Measurements from ENCODE around the gene PTPRN2. TPM values are rescaled to one million over a fixed set of nuclear protein-coding genes. Genes with fewer than 3 reads are reported as not detected.

The PTPRN2 gene
- total RNA-seq, 1 experiment from 2014 or later: 1.7 TPM

- Histone ChIP-seq H3K27me3 (ENCODE audit: low read length) (no peaks in the 10 kb centered on the region), H3K79me2 (ENCODE audit: low read length) (peaks cover under 1% of the 10 kb centered on the region), H3K4me3 (ENCODE audit: low read length) (no peak overlapping the region), H2AFZ (ENCODE audit: low read length) (no peak overlapping the region), H3K27ac (ENCODE audit: low read length) (no peak overlapping the region), H4K20me1 (ENCODE audit: insufficient read depth, low read depth, low read length) (no peaks in the 10 kb centered on the region), H3K9me2 (replicated peaks; ENCODE audit: insufficient read depth, low read length) (no peaks in the 10 kb centered on the region), H3K4me1 (ENCODE audit: low read length) (peaks cover 3% of the 10 kb centered on the region), H3K9me3 (ENCODE audit: low read length) (no peaks in the 10 kb centered on the region), H3K4me2 (ENCODE audit: low read depth, low read length, poor library complexity, severe bottlenecking) (no peak overlapping the region), H3K36me3 (ENCODE audit: insufficient read depth, low read length) (peaks cover 21% of the 10 kb centered on the region), H3K9ac (ENCODE audit: low read length) (no peak overlapping the region)
- DNase-seq: no peak
Measured at GRCh38 chr7:158607563-158607962, 19.9 kb upstream of the PTPRN2 start.

GRCh38 chr7:158606671-158607424 lies 19.2 kb upstream of the PTPRN2 start:
- no peak for DNase-seq
- H3K79me2 ChIP-seq (ENCODE audit: low read length): no peaks in the 10 kb centered on the region
- H2AFZ ChIP-seq (ENCODE audit: low read length): no peak overlapping the region
- H3K9ac ChIP-seq (ENCODE audit: low read length): no peak overlapping the region
- no peak overlapping the region for H3K4me2 ChIP-seq (ENCODE audit: low read depth, low read length, poor library complexity, severe bottlenecking)
- H3K36me3 ChIP-seq (ENCODE audit: insufficient read depth, low read length): peaks cover 18% of the 10 kb centered on the region
- H4K20me1 ChIP-seq (ENCODE audit: insufficient read depth, low read depth, low read length): no peaks in the 10 kb centered on the region
- no peak overlapping the region for H3K27ac ChIP-seq (ENCODE audit: low read length)
- H3K27me3 ChIP-seq (ENCODE audit: low read length): no peaks in the 10 kb centered on the region
- no peaks in the 10 kb centered on the region for H3K9me3 ChIP-seq (ENCODE audit: low read length)
- no peaks in the 10 kb centered on the region for H3K4me1 ChIP-seq (ENCODE audit: low read length)
- H3K9me2 ChIP-seq (replicated peaks; ENCODE audit: insufficient read depth, low read length): no peaks in the 10 kb centered on the region
- H3K4me3 ChIP-seq (ENCODE audit: low read length): no peak overlapping the region

GRCh38 chr7:158606129-158606528 lies 18.5 kb upstream of the PTPRN2 start:
- peaks cover 14% of the 10 kb centered on the region; the same call in 1 of the 2 replicates for H3K36me3 ChIP-seq (ENCODE audit: insufficient read depth, low read length)
- no peak overlapping the region for H3K4me3 ChIP-seq (ENCODE audit: low read length)
- no peaks in the 10 kb centered on the region for H3K79me2 ChIP-seq (ENCODE audit: low read length)
- DNase-seq: no peak
- no peaks in the 10 kb centered on the region for H3K27me3 ChIP-seq (ENCODE audit: low read length)
- H3K9ac ChIP-seq (ENCODE audit: low read length): no peak overlapping the region
- H3K4me1 ChIP-seq (ENCODE audit: low read length): no peaks in the 10 kb centered on the region
- no peak overlapping the region for H3K4me2 ChIP-seq (ENCODE audit: low read depth, low read length, poor library complexity, severe bottlenecking)
- no peak overlapping the region for H3K27ac ChIP-seq (ENCODE audit: low read length)
- H3K9me2 ChIP-seq (replicated peaks; ENCODE audit: insufficient read depth, low read length): no peaks in the 10 kb centered on the region
- no peaks in the 10 kb centered on the region for H4K20me1 ChIP-seq (ENCODE audit: insufficient read depth, low read depth, low read length)
- H2AFZ ChIP-seq (ENCODE audit: low read length): no peak overlapping the region
- no peaks in the 10 kb centered on the region for H3K9me3 ChIP-seq (ENCODE audit: low read length)

GRCh38 chr7:158603773-158604755 lies 16.4 kb upstream of the PTPRN2 start:
- H3K27me3 ChIP-seq (ENCODE audit: low read length): no peaks in the 10 kb centered on the region
- no peaks in the 10 kb centered on the region for H3K79me2 ChIP-seq (ENCODE audit: low read length)
- peaks cover 20% of the 10 kb centered on the region; the same call in 1 of the 2 replicates for H3K36me3 ChIP-seq (ENCODE audit: insufficient read depth, low read length)
- no peaks in the 10 kb centered on the region for H3K4me1 ChIP-seq (ENCODE audit: low read length)
- H3K4me3 ChIP-seq (ENCODE audit: low read length): no peak overlapping the region
- H3K9ac ChIP-seq (ENCODE audit: low read length): no peak overlapping the region
- H3K9me3 ChIP-seq (ENCODE audit: low read length): no peaks in the 10 kb centered on the region
- no peaks in the 10 kb centered on the region for H3K9me2 ChIP-seq (replicated peaks; ENCODE audit: insufficient read depth, low read length)
- H3K4me2 ChIP-seq (ENCODE audit: low read depth, low read length, poor library complexity, severe bottlenecking): no peak overlapping the region
- H2AFZ ChIP-seq (ENCODE audit: low read length): no peak overlapping the region
- H4K20me1 ChIP-seq (ENCODE audit: insufficient read depth, low read depth, low read length): no peaks in the 10 kb centered on the region
- no peak overlapping the region for H3K27ac ChIP-seq (ENCODE audit: low read length)
- DNase-seq: no peak

- Histone ChIP-seq H3K4me3 (ENCODE audit: low read length) (no peak overlapping the region), H3K27me3 (ENCODE audit: low read length) (no peaks in the 10 kb centered on the region), H3K9me3 (ENCODE audit: low read length) (no peaks in the 10 kb centered on the region), H3K4me2 (ENCODE audit: low read depth, low read length, poor library complexity, severe bottlenecking) (no peak overlapping the region), H3K9ac (ENCODE audit: low read length) (no peak overlapping the region), H3K4me1 (ENCODE audit: low read length) (no peaks in the 10 kb centered on the region), H3K36me3 (ENCODE audit: insufficient read depth, low read length) (peaks cover 13% of the 10 kb centered on the region; the same call in 1 of the 2 replicates), H4K20me1 (ENCODE audit: insufficient read depth, low read depth, low read length) (no peaks in the 10 kb centered on the region), H3K27ac (ENCODE audit: low read length) (no peak overlapping the region), H3K9me2 (replicated peaks; ENCODE audit: insufficient read depth, low read length) (no peaks in the 10 kb centered on the region), H2AFZ (ENCODE audit: low read length) (no peak overlapping the region), H3K79me2 (ENCODE audit: low read length) (no peaks in the 10 kb centered on the region)
- DNase-seq: no peak
Measured at GRCh38 chr7:158602905-158603772, 15.5 kb upstream of the PTPRN2 start.

- H3K27me3 ChIP-seq (ENCODE audit: low read length): no peaks in the 10 kb centered on the region
- H2AFZ ChIP-seq (ENCODE audit: low read length): no peak overlapping the region
- H3K4me3 ChIP-seq (ENCODE audit: low read length): no peak overlapping the region
- no peak overlapping the region for H3K9ac ChIP-seq (ENCODE audit: low read length)
- no peak overlapping the region for H3K27ac ChIP-seq (ENCODE audit: low read length)
- DNase-seq: no peak
- H3K79me2 ChIP-seq (ENCODE audit: low read length): no peaks in the 10 kb centered on the region
- no peaks in the 10 kb centered on the region for H3K9me2 ChIP-seq (replicated peaks; ENCODE audit: insufficient read depth, low read length)
- no peaks in the 10 kb centered on the region for H3K9me3 ChIP-seq (ENCODE audit: low read length)
- H3K4me1 ChIP-seq (ENCODE audit: low read length): no peaks in the 10 kb centered on the region
- H4K20me1 ChIP-seq (ENCODE audit: insufficient read depth, low read depth, low read length): no peaks in the 10 kb centered on the region
- H3K36me3 ChIP-seq (ENCODE audit: insufficient read depth, low read length): 0 out of 2 replicates have a peak, but pooled peaks cover 6% of the 10 kb centered on the region
- H3K4me2 ChIP-seq (ENCODE audit: low read depth, low read length, poor library complexity, severe bottlenecking): no peak overlapping the region
Measured at GRCh38 chr7:158602041-158602440, 14.4 kb upstream of the PTPRN2 start.

- no peak overlapping the region for H2AFZ ChIP-seq (ENCODE audit: low read length)
- no peak for DNase-seq
Measured at GRCh38 chr7:158601090-158601489, 13.5 kb upstream of the PTPRN2 start.

More at GRCh38 chr7:158601090-158601489, 13.5 kb upstream of the PTPRN2 start:
- no peaks in the 10 kb centered on the region for H3K9me2 ChIP-seq (replicated peaks; ENCODE audit: insufficient read depth, low read length)
- no peak overlapping the region for H3K4me2 ChIP-seq (ENCODE audit: low read depth, low read length, poor library complexity, severe bottlenecking)
- H3K9me3 ChIP-seq (ENCODE audit: low read length): peaks cover 3% of the 10 kb centered on the region; the same call in 1 of the 2 replicates
- H4K20me1 ChIP-seq (ENCODE audit: insufficient read depth, low read depth, low read length): no peaks in the 10 kb centered on the region
- no peaks in the 10 kb centered on the region for H3K27me3 ChIP-seq (ENCODE audit: low read length)
- no peak overlapping the region for H3K9ac ChIP-seq (ENCODE audit: low read length)
- no peaks in the 10 kb centered on the region for H3K4me1 ChIP-seq (ENCODE audit: low read length)
- no peak overlapping the region for H3K27ac ChIP-seq (ENCODE audit: low read length)
- no peaks in the 10 kb centered on the region for H3K79me2 ChIP-seq (ENCODE audit: low read length)
- 0 out of 2 replicates have a peak, but pooled peaks cover 6% of the 10 kb centered on the region for H3K36me3 ChIP-seq (ENCODE audit: insufficient read depth, low read length)
- H3K4me3 ChIP-seq (ENCODE audit: low read length): no peak overlapping the region
